ENCODE data around the gene USP33.

- TF ChIP-seq, protein P1, sequence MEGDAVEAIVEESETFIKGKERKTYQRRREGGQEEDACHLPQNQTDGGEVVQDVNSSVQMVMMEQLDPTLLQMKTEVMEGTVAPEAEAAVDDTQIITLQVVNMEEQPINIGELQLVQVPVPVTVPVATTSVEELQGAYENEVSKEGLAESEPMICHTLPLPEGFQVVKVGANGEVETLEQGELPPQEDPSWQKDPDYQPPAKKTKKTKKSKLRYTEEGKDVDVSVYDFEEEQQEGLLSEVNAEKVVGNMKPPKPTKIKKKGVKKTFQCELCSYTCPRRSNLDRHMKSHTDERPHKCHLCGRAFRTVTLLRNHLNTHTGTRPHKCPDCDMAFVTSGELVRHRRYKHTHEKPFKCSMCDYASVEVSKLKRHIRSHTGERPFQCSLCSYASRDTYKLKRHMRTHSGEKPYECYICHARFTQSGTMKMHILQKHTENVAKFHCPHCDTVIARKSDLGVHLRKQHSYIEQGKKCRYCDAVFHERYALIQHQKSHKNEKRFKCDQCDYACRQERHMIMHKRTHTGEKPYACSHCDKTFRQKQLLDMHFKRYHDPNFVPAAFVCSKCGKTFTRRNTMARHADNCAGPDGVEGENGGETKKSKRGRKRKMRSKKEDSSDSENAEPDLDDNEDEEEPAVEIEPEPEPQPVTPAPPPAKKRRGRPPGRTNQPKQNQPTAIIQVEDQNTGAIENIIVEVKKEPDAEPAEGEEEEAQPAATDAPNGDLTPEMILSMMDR (IDR thresholded peaks at IDR 0.05), result no peak
- TF ChIP-seq POLR2A (IDR thresholded peaks at IDR 0.05), result no peak
Observed at GRCh38 chr1:77739235-77739634, 20.4 kb downstream of the USP33 start.
